Uterus (tissue), 4 donors: ENCODE measurements around the gene UXT. TPM values are rescaled to one million over a fixed set of nuclear protein-coding genes. Genes with fewer than 3 reads are reported as not detected.

Experiments used
- DNase-seq, 2 donors: peaks; one replicate each; pipeline ENCODE4 v3.0.0-alpha.2; 2019 to 2020
- H3K27ac ChIP-seq, 2 donors: fragments of 200-600 bp; sonication (generic); 1 replicate in 1 of 2; 2 replicates in 1 of 2; pipeline ENCODE4 v1.5.1; 2016 to 2018
- H3K27me3 ChIP-seq, 2 donors: fragments of 200-600 bp; sonication (generic); one replicate each; pipeline ENCODE4 v1.5.1; 2018 to 2019; ENCODE audit warnings: control low read depth in 1 of 2
- H3K36me3 ChIP-seq, 2 donors: fragments of 200-600 bp; sonication (generic); one replicate each; pipeline ENCODE4 v1.5.1; 2019; ENCODE audit warnings: control low read depth in 1 of 2
- H3K4me1 ChIP-seq, 2 donors: fragments of 200-600 bp; sonication (generic); one replicate each; pipeline ENCODE4 v1.5.1; 2018 to 2019; ENCODE audit warnings: control low read depth in 1 of 2
- H3K4me3 ChIP-seq, 2 donors: fragments of 200-600 bp; sonication (generic); 1 replicate in 1 of 2; 2 replicates in 1 of 2; pipeline ENCODE4 v1.5.1; 2018 to 2019; ENCODE audit warnings: mild to moderate bottlenecking in 1 of 2
- H3K9me3 ChIP-seq, 2 donors: fragments of 200-600 bp; sonication (generic); one replicate each; pipeline ENCODE4 v1.5.1; 2019; ENCODE audit warnings: control low read depth in 1 of 2
- POLR2A ChIP-seq, 2 donors: fragments of 450-650 bp; IDR thresholded peaks; one replicate each; pipeline ENCODE4 v1.6.1; 2016; ENCODE audit warnings: antibody characterized with exemption in 2 of 2, mild to moderate bottlenecking in 1 of 2, moderate library complexity in 1 of 2
- intact Hi-C: fragments of 100-400 bp; cut with DNase I; formaldehyde crosslinking; loops from one replicate; pipeline ENCODE4 v1.15.1; 2023; ENCODE audit warnings: low total_unique reads
- total RNA-seq, 4 donors: library from RNA; depleted of rRNA in 3 of 4; stranded (reverse); fragments of >200 nt in 3 of 4; gene quantifications; one replicate each; pipeline versions ENCODE4 v1.1.0 to v1.2.4, GENCODE V29; 2014 to 2023
- TF ChIP-seq, protein P1 (sequence below), 4 experiments: fragments of 200-600 bp in 2 of 4; fragments of 450-650 bp in 2 of 4; sonication (generic) in 2 of 4; IDR thresholded peaks; one replicate each; pipeline ENCODE4 v1.5.1; 2016 to 2019; ENCODE audit warnings: antibody characterized with exemption in 4 of 4, mild to moderate bottlenecking in 2 of 4, moderate library complexity in 1 of 4
- donor health status: DM: yes; HTN: yes; CAD: no.

The UXT gene, protein sequence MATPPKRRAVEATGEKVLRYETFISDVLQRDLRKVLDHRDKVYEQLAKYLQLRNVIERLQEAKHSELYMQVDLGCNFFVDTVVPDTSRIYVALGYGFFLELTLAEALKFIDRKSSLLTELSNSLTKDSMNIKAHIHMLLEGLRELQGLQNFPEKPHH
- 100 to 1,000 TPM in 2 of 4 donors, 10 to 100 TPM in 2; 58.2 to 900 (median 216) TPM for total RNA-seq

DNA sequence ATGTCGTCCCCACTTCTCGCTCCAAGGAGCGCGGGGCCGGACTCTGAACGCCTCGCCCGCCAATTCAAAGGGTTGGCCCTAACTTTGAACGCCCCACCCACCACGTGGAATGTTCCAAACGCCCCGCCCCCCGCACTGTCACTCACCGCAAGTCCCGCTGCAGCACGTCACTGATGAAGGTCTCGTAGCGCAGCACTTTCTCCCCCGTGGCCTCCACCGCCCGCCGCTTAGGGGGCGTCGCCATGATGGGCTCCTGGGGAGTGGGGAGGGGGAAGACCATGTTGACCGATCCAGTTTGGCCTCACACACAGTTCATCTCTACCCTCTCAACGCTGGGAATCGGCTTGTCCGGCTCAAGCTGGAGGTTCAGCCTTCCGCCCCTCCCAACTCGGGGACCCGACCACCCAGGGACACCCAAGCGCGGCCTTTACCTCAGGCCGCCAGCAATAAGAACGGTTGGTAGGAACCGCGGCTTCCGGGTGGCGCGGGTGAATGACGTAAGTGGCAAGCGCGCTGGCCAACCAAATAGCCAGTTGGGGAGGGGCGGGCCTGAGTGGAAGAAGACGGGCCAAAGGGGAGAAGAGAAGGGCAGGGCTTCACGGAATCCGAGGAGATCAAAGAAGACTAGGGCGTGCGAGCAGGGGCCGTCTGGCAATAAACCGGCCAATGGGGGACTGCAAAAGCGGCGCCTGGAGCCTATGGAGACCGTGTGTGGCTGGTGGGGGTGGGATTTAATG lies at the start of gene UXT:
Gene UXT, minus strand, starts transcription at position 497 of the 737 bp plus-strand sequence. Its CDS starts 253 bp downstream, at position 244.
- no peaks in the 10 kb centered on the region for H3K4me1 ChIP-seq
- peak within 1 kb of the TSS; percentile 90 to 93 for H3K27ac ChIP-seq
- no peaks in the 10 kb centered on the region for H3K36me3 ChIP-seq
- no peaks in the 10 kb centered on the region for H3K9me3 ChIP-seq
- peak within 1 kb of the TSS; percentile 49 to 61 for H3K4me3 ChIP-seq
- TF ChIP-seq POLR2A (IDR thresholded peaks at IDR 0.05): peak; percentile 25 to 74
- TF ChIP-seq, protein P1, sequence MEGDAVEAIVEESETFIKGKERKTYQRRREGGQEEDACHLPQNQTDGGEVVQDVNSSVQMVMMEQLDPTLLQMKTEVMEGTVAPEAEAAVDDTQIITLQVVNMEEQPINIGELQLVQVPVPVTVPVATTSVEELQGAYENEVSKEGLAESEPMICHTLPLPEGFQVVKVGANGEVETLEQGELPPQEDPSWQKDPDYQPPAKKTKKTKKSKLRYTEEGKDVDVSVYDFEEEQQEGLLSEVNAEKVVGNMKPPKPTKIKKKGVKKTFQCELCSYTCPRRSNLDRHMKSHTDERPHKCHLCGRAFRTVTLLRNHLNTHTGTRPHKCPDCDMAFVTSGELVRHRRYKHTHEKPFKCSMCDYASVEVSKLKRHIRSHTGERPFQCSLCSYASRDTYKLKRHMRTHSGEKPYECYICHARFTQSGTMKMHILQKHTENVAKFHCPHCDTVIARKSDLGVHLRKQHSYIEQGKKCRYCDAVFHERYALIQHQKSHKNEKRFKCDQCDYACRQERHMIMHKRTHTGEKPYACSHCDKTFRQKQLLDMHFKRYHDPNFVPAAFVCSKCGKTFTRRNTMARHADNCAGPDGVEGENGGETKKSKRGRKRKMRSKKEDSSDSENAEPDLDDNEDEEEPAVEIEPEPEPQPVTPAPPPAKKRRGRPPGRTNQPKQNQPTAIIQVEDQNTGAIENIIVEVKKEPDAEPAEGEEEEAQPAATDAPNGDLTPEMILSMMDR (IDR thresholded peaks at IDR 0.05): peak in 1 of 4 experiments; percentile 8
- peak; percentile 91 to 93 for DNase-seq
- intact Hi-C loops: no loop called here
- H3K27me3 ChIP-seq: no peaks in the 10 kb centered on the region

DNA sequence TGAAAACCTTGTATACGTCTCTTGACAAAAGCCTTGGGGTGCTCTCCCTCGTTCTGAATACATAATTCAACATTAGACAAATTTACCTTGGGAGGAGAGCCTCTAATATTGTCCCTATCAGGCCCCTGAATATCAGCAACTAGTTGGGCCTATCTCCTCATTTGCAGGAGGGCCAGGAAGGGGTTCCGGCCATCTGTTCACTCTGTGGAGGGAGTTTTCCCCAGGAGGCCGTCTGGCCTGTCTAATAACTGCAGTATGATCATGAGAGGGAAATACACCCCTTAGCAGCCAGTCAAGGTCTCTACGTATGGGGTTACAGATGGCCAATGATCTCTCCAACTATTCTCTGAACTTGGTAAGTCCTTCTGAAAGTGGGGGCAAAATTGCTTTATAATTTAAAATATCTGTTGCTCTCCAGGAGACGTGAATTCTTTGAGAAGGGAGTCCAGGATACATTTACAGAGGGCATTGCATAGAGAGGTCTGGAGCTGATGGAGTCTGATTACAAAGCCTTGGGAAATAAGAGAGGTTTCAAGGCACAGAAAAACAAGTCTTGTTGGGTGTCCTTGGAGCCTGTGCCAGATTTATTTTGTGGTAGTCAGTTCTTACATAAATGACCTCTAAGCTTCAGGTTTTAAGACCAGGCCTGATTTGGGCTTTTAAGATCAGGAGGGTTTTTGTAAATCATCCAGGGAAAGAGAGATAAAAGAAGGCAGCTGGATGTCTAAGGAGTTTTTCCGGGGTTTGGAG lies 48.2 kb upstream of the UXT start:
- Histone ChIP-seq H3K27ac (no peak overlapping the region), H3K4me3 (no peak overlapping the region), H3K9me3 (no peaks in the 10 kb centered on the region), H3K27me3 (no peaks in the 10 kb centered on the region), H3K36me3 (no peaks in the 10 kb centered on the region), H3K4me1 (no peaks in the 10 kb centered on the region)
- intact Hi-C loops: no loop called here
- TF ChIP-seq, protein P1 (IDR thresholded peaks at IDR 0.05): no peak
- no peak for TF ChIP-seq POLR2A (IDR thresholded peaks at IDR 0.05)
- no peak for DNase-seq

DNA sequence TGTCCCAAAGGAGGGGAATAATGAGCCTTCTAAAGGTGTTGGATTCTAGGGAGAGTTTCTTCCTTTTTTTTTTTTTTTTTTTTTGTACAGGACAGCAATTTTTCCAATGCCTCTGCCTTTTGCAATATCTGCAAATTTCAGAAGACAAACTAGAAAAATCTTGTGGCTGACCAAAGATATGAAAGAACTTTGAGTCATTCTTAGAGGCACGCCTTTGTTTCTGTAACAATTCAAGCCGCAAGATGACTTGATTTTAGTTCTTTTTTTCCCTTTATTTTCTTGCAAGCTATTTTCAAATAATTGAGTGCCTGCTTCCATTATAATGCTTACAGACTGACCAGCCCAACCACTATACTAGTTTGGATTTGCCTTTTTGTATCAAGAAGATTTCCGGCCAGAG lies 47.6 kb upstream of the UXT start:
- intact Hi-C loops: no loop called here
- Histone ChIP-seq H3K4me1 (no peaks in the 10 kb centered on the region), H3K9me3 (no peaks in the 10 kb centered on the region), H3K27me3 (no peaks in the 10 kb centered on the region), H3K27ac (no peak overlapping the region), H3K4me3 (no peak overlapping the region), H3K36me3 (no peaks in the 10 kb centered on the region)
- no peak for DNase-seq
- TF ChIP-seq, protein P1 (IDR thresholded peaks at IDR 0.05): no peak
- no peak for TF ChIP-seq POLR2A (IDR thresholded peaks at IDR 0.05)

DNA sequence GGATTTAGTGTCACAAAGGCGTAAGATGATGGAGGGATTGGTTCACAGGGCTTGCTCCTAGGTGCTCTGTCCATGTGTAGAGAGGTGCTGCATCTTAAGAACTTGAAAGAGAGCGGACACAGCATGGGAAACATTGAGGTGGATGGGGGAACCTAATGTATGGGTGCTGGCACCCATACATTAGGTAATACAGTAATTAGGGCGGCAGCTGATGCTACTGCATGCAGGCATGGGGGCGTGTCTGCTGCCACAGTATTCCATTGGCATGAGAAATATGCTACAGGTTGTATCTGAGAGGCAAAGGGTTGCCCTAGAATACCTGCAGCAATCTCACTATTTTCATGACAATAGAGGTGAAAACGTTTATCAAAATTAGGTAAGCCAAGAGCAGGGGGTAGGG lies 45.8 kb upstream of the UXT start:
- no peaks in the 10 kb centered on the region for H3K36me3 ChIP-seq
- H3K9me3 ChIP-seq: no peaks in the 10 kb centered on the region
- no peaks in the 10 kb centered on the region for H3K4me1 ChIP-seq
- H3K27ac ChIP-seq: no peak overlapping the region
- intact Hi-C loops: no loop called here
- no peak overlapping the region for H3K4me3 ChIP-seq
- no peak for DNase-seq
- TF ChIP-seq POLR2A (IDR thresholded peaks at IDR 0.05): no peak
- TF ChIP-seq, protein P1 (IDR thresholded peaks at IDR 0.05): no peak
- H3K27me3 ChIP-seq: no peaks in the 10 kb centered on the region

DNA sequence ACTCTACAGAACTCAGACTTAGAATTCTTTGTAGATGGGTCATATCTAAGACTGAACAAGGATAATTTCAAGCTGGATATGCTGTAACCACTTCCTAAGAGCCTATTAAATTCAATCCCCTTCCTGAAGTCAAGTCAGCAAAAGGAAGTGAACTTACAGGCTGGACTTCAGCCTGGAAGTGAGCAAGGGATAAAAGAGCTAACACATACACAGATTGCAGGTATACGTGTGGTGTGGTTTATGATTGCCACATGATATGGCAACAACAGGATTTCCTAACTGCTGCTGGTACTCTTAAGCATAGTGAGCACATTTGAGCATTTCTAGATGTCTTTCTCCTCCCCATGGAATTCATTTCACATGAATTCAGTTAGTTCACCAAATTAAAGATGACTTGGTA lies 38.2 kb upstream of the UXT start:
- no peak for TF ChIP-seq POLR2A (IDR thresholded peaks at IDR 0.05)
- TF ChIP-seq, protein P1 (IDR thresholded peaks at IDR 0.05): no peak
- H3K4me1 ChIP-seq: no peaks in the 10 kb centered on the region
- no peaks in the 10 kb centered on the region for H3K9me3 ChIP-seq
- intact Hi-C loops: no loop called here
- H3K27me3 ChIP-seq: no peaks in the 10 kb centered on the region
- no peak overlapping the region for H3K4me3 ChIP-seq
- H3K27ac ChIP-seq: no peak overlapping the region
- no peak for DNase-seq
- H3K36me3 ChIP-seq: no peaks in the 10 kb centered on the region
